ENCODE results near the gene TBPL1.

DNA sequence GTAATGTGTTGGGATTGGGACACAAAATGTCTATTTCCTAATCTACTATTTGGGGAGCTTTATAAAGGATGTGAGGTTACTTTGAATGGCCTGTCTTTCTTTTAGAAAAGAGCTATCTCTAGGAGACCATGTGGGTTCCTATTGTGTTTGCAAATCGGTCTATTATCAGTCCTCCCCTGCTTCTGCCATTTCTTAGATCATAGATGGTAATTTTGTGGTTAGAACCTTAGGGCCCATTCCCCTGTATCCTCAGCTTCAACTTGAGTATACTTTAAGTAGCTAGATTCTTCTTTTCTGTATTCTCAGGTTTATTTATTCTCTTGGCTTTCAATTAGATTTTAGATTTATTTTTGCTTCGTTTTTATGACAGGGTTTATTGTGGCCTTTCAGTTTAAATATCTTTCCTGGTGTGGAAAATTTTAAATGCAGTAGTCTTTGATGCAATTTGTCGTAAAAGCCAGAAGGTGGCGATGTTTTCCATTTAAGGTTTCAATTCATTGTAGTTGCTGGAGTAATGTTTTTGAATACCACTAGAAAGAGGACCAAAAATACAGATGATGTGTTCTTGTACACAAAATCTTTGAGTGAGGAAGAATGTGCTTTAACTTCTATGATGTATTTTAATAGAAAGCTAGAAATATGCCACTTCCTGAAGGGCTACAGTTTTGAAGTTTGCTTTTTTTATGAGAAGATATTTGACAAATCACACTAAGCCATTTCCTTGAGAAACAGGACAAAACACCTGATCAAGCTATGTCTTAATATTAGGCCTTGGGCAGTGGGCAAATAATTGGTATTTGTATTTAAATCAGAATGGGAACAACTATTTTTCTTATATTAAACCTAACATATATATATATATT is 20.3 kb downstream of the TBPL1 start:
- TF ChIP-seq GABPA (tag; conservative IDR thresholded peaks at IDR 0.05; ENCODE audit: low read depth) (0 out of 2 replicates have a peak, but pooled peaks have one; percentile 21), LEF1 (IDR thresholded peaks at IDR 0.05) (no peak), ZNF274 (IDR thresholded peaks at IDR 0.05; ENCODE audit: borderline replicate concordance, low read depth, low read length) (no peak)

Measured in K562 (cell line).